HepG2 (cell line): Measurements from ENCODE around the gene PPAN. TPM values are rescaled to one million over a fixed set of nuclear protein-coding genes. Genes with fewer than 3 reads are reported as not detected.

Experiments used
- AKAP8 ChIP-seq: sonication (generic); formaldehyde crosslinking; IDR thresholded peaks from 2 replicates; pipeline ENCODE4 v1.5.1; 2020; ENCODE audit warnings: mild to moderate bottlenecking, missing genetic modification reagents
- GZF1 ChIP-seq: sonication (generic); formaldehyde crosslinking; IDR thresholded peaks from 2 replicates; pipeline ENCODE4 v1.5.1; 2020; ENCODE audit warnings: mild to moderate bottlenecking, missing genetic modification reagents
- IRX3 ChIP-seq: sonication (generic); formaldehyde crosslinking; IDR thresholded peaks from 2 replicates; pipeline ENCODE4 v1.8.1; 2023; ENCODE audit warnings: mild to moderate bottlenecking, low read depth, missing genetic modification reagents, borderline replicate concordance
- JUNB ChIP-seq: sonication (generic); formaldehyde crosslinking; IDR thresholded peaks from 2 replicates; pipeline ENCODE4 v1.8.0; 2022; ENCODE audit warnings: missing genetic modification reagents, mild to moderate bottlenecking, borderline replicate concordance
- KDM2A ChIP-seq: sonication (generic); formaldehyde crosslinking; IDR thresholded peaks from 2 replicates; pipeline ENCODE4 v1.4.0; 2020; ENCODE audit warnings: low read depth, missing genetic modification reagents, borderline replicate concordance
- MAFF ChIP-seq: IDR thresholded peaks from 2 replicates; pipeline ENCODE4 v1.6.1; 2011; ENCODE audit warnings: low read depth, low read length, improper control_type of control experiment
- NCOR1 ChIP-seq: fragments of 200-600 bp; sonication (generic); IDR thresholded peaks from 2 replicates; pipeline ENCODE4 v1.7.0; 2017; ENCODE audit warnings: antibody characterized with exemption, low read length, borderline replicate concordance
- NFIB ChIP-seq: sonication (generic); formaldehyde crosslinking; IDR thresholded peaks from 2 replicates; pipeline ENCODE4 v1.9.0; 2021; ENCODE audit warnings: missing genetic modification reagents, mild to moderate bottlenecking, borderline replicate concordance
- PTBP1 ChIP-seq: fragments of 200-400 bp; formaldehyde crosslinking; IDR thresholded peaks from 2 replicates; pipeline ENCODE4 v1.6.1; 2018; ENCODE audit warnings: low read length, low read depth; ENCODE audit not compliant: poor library complexity, severe bottlenecking
- RBM22 ChIP-seq: fragments of 200-400 bp; formaldehyde crosslinking; optimal IDR thresholded peaks from 2 replicates; pipeline ENCODE3; 2017; ENCODE audit warnings: mild to moderate bottlenecking, low read length, moderate library complexity
- USF2 ChIP-seq, 2 experiments: sonication (generic) in 1 of 2; formaldehyde crosslinking in 1 of 2; IDR thresholded peaks; 2 replicates each; pipeline versions ENCODE4 v1.5.1 to v1.6.1; 2011 to 2020; ENCODE audit warnings: borderline replicate concordance in 1 of 2, low read depth in 1 of 2, low read length in 1 of 2, mild to moderate bottlenecking in 1 of 2, missing genetic modification reagents in 1 of 2, moderate library complexity in 1 of 2
- ZNF263 ChIP-seq: sonication (generic); formaldehyde crosslinking; IDR thresholded peaks from 2 replicates; pipeline ENCODE4 v1.4.0; 2020; ENCODE audit warnings: missing genetic modification reagents
- ZNF441 ChIP-seq: sonication (generic); formaldehyde crosslinking; IDR thresholded peaks from 2 replicates; pipeline ENCODE4 v1.7.0; 2021; ENCODE audit warnings: missing genetic modification reagents, borderline replicate concordance
- ZNF577 ChIP-seq: sonication (generic); formaldehyde crosslinking; IDR thresholded peaks from 2 replicates; pipeline ENCODE4 v1.4.0; 2020; ENCODE audit warnings: mild to moderate bottlenecking, low read depth, missing genetic modification reagents, borderline replicate concordance
- ZNF660 ChIP-seq: sonication (generic); formaldehyde crosslinking; IDR thresholded peaks from 2 replicates; pipeline ENCODE4 v1.5.1; 2020; ENCODE audit warnings: mild to moderate bottlenecking, low read depth, missing genetic modification reagents, borderline replicate concordance
- ZNF83 ChIP-seq: sonication (generic); formaldehyde crosslinking; IDR thresholded peaks from 2 replicates; pipeline ENCODE4 v1.4.0; 2020; ENCODE audit warnings: missing genetic modification reagents, mild to moderate bottlenecking, borderline replicate concordance
- ZSCAN5A ChIP-seq: sonication (generic); formaldehyde crosslinking; IDR thresholded peaks from 2 replicates; pipeline ENCODE4 v1.8.0; 2022; ENCODE audit warnings: mild to moderate bottlenecking, missing genetic modification reagents, borderline replicate concordance
- polyA plus RNA-seq, 8 experiments: library from polyadenylated mRNA; depleted of rRNA in 3 of 8; stranded (reverse) in 7 of 8; unstranded in 1 of 8; fragments of >200 nt; fragmentation: Illumina TruSeq in 4 of 8; extraction: Trizol in 4 of 8; gene quantifications; 2 replicates each; pipeline versions ENCODE4 v1.2.1 to v1.2.3, GENCODE V29; 2011 to 2016; ENCODE audit warnings: low read depth in 4 of 8, missing spikeins in 1 of 8, mixed read lengths in 1 of 8; ENCODE audit not compliant: insufficient read depth in 1 of 8
- total RNA-seq, 5 experiments: library from RNA; depleted of rRNA; stranded (reverse); fragments of >200 nt; fragmentation: Illumina TruSeq; extraction: Trizol; gene quantifications; 2 replicates each; pipeline ENCODE4 v1.2.3, GENCODE V29; 2016; ENCODE audit warnings: low read depth in 1 of 5
- TF ChIP-seq, protein P1 (sequence below): sonication (generic); formaldehyde crosslinking; IDR thresholded peaks from 2 replicates; pipeline ENCODE4 v1.9.0; 2022; ENCODE audit warnings: missing genetic modification reagents, mild to moderate bottlenecking, borderline replicate concordance
- TF ChIP-seq, protein P2 (sequence below): sonication (generic); formaldehyde crosslinking; IDR thresholded peaks from 2 replicates; pipeline ENCODE4 v1.4.0; 2020; ENCODE audit warnings: missing genetic modification reagents

PPAN gene
- total and polyA plus RNA-seq, 2 of the 13 experiments (the other 11 are each of a cell fraction or from before 2014, with no cell fraction given) = 36.2 to 41.9 TPM

DNA sequence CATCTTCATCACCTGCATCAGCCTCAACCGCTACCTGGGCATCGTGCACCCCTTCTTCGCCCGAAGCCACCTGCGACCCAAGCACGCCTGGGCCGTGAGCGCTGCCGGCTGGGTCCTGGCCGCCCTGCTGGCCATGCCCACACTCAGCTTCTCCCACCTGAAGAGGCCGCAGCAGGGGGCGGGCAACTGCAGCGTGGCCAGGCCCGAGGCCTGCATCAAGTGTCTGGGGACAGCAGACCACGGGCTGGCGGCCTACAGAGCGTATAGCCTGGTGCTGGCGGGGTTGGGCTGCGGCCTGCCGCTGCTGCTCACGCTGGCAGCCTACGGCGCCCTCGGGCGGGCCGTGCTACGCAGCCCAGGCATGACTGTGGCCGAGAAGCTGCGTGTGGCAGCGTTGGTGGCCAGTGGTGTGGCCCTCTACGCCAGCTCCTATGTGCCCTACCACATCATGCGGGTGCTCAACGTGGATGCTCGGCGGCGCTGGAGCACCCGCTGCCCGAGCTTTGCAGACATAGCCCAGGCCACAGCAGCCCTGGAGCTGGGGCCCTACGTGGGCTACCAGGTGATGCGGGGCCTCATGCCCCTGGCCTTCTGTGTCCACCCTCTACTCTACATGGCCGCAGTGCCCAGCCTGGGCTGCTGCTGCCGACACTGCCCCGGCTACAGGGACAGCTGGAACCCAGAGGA, 7.9 kb downstream of the PPAN start (continued):
- no peak for TF ChIP-seq MAFF
- peak; percentile 10; the same call in 1 of the 2 replicates for TF ChIP-seq KDM2A (CRISPR knock-in tag)
- TF ChIP-seq PTBP1 = no peak
- TF ChIP-seq ZNF83 = no peak
- 0 out of 2 replicates have a peak, but pooled peaks have one; percentile 52 for TF ChIP-seq NFIB (CRISPR knock-in tag)
- TF ChIP-seq, protein P1, sequence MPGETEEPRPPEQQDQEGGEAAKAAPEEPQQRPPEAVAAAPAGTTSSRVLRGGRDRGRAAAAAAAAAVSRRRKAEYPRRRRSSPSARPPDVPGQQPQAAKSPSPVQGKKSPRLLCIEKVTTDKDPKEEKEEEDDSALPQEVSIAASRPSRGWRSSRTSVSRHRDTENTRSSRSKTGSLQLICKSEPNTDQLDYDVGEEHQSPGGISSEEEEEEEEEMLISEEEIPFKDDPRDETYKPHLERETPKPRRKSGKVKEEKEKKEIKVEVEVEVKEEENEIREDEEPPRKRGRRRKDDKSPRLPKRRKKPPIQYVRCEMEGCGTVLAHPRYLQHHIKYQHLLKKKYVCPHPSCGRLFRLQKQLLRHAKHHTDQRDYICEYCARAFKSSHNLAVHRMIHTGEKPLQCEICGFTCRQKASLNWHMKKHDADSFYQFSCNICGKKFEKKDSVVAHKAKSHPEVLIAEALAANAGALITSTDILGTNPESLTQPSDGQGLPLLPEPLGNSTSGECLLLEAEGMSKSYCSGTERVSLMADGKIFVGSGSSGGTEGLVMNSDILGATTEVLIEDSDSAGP (CRISPR knock-in tag) = 0 out of 2 replicates have a peak, but pooled peaks have one; percentile 12
- no peak for TF ChIP-seq GZF1 (CRISPR knock-in tag)
- no peak for TF ChIP-seq ZNF263 (CRISPR knock-in tag)
- TF ChIP-seq IRX3 (CRISPR knock-in tag) = no peak
- TF ChIP-seq, protein P2, sequence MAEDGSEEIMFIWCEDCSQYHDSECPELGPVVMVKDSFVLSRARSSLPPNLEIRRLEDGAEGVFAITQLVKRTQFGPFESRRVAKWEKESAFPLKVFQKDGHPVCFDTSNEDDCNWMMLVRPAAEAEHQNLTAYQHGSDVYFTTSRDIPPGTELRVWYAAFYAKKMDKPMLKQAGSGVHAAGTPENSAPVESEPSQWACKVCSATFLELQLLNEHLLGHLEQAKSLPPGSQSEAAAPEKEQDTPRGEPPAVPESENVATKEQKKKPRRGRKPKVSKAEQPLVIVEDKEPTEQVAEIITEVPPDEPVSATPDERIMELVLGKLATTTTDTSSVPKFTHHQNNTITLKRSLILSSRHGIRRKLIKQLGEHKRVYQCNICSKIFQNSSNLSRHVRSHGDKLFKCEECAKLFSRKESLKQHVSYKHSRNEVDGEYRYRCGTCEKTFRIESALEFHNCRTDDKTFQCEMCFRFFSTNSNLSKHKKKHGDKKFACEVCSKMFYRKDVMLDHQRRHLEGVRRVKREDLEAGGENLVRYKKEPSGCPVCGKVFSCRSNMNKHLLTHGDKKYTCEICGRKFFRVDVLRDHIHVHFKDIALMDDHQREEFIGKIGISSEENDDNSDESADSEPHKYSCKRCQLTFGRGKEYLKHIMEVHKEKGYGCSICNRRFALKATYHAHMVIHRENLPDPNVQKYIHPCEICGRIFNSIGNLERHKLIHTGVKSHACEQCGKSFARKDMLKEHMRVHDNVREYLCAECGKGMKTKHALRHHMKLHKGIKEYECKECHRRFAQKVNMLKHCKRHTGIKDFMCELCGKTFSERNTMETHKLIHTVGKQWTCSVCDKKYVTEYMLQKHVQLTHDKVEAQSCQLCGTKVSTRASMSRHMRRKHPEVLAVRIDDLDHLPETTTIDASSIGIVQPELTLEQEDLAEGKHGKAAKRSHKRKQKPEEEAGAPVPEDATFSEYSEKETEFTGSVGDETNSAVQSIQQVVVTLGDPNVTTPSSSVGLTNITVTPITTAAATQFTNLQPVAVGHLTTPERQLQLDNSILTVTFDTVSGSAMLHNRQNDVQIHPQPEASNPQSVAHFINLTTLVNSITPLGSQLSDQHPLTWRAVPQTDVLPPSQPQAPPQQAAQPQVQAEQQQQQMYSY (CRISPR knock-in tag) = no peak
- peak; percentile 92 for TF ChIP-seq AKAP8
- no peak for TF ChIP-seq NCOR1
- TF ChIP-seq ZSCAN5A = no peak
- TF ChIP-seq ZNF577 = no peak
- TF ChIP-seq RBM22 = peak; percentile 2
- no peak for TF ChIP-seq ZNF660 (CRISPR knock-in tag)
- peak; percentile 13; the same call in 1 of the 2 replicates for TF ChIP-seq USF2 (IDR thresholded peaks at IDR 0.05; ENCODE audit: low read depth, low read length)
- no peak for TF ChIP-seq USF2 (CRISPR knock-in tag; IDR thresholded peaks at IDR 0.05; ENCODE audit: borderline replicate concordance)
- TF ChIP-seq JUNB = no peak
- no peak for TF ChIP-seq ZNF441 (CRISPR knock-in tag)
